Stimulated activated CD8-positive, alpha-beta memory T cell treated with anti-CD3 and anti-CD28 coated beads, Interleukin-15, amount 100 ng/mL, for 48 hours (primary cell): ENCODE measurements around the gene NXPH1.
A peak's percentile ranks its signal among the peaks of the same experiment; 100 is the strongest.

Experiments used
- DNase-seq, 2 donors: peaks; one replicate each; pipeline ENCODE4 v3.0.0-alpha.2; 2020; ENCODE audit warnings: low read depth in 2 of 2

NXPH1 gene

GRCh38 chr7:8436965-8437364 lies 3.6 kb downstream of the NXPH1 start:
- DNase-seq, result peak; percentile 23 to 39

- DNase-seq, result no peak
Observed at GRCh38 chr7:8437606-8438005, 4.2 kb downstream of the NXPH1 start.

DNA sequence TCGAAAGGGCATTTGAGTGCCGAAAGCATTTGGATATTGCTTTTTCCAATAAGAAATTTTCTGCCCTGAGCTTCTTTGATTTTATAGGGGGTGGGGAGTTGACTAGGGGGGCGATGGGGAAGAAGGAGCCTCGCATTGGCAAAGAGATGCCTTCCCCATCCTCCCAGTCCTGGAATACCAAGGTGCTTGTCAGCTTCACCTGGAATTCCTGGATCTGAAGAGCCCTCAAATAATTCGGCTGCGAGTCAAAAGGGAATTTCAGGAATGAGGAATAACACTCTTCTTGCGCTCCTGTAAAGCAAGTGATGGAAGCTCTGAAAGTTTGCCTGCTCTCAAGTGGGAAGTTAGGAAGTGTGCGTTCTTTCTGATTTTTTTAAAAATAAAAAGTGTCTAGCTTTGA lies 7.3 kb downstream of the NXPH1 start:
- DNase-seq, result no peak

DNA sequence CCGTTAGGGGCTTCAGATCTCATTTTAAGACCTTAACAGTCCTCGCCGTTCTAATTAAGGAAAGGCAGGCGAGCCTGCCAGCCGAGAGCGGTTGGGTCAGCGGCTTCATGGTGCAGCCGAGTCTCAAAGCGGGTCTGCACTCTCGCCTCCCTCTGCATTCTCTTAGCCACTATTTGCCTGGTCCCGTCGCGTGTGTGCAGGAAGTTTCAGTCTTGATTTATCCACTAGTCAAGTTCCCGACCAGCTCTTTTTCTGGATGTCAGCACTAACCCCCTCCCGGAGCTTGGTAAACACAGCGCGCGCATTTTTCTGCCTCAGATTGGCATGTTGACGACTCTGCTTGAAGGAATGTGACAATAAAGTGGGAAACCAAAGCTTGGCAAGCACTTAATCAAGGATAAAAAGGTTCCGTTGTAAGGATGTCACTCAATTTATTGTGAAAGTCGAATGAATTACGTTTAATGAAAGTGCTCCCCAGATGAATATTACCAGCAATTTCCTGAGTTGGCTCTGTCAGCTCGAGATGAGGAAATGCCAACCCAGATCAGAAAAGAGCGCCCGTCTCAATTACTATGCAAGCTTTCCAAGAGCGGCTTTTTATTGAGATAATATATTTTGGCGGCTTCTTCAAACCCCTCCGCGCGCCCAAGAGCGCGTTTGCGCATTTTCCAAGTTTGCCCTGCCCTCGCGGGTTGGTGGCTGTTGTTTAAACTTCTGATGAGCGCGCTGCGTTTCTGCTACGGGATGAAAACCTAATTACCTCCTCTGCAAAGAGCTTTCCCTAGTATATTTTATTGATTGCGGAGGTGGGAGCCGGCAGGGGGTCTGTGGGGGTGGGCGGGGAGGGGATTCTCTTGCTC lies 7.9 kb downstream of the NXPH1 start:
- DNase-seq, result no peak

GRCh38 chr7:8442051-8442813 lies 8.8 kb downstream of the NXPH1 start:
- no peak for DNase-seq

- peak; percentile 28 to 38 for DNase-seq
Observed at GRCh38 chr7:8442814-8443304, 9.4 kb downstream of the NXPH1 start.

- DNase-seq, result no peak
Observed at GRCh38 chr7:8443576-8444467, 10.4 kb downstream of the NXPH1 start.

- no peak for DNase-seq
Observed at GRCh38 chr7:8444468-8444769, 11.0 kb downstream of the NXPH1 start.

DNA sequence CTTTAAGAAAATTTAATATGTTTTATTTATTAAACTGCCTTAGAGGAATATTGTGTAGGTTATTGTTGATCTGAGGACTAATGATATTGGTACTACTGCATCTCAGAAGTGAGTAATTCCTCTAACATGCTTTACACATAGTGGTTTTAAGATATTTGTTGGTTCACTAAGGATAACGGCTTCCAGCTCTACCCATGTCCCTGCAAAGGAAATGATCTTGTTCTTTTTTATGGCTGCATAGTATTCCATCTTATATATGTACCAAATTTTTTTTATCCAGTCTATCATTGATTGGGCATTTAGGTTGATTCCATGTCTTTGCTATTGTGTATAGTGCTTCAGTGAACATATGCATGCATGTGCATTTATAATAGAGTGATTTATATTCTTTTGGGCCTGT lies 20.1 kb downstream of the NXPH1 start:
- DNase-seq, result no peak

DNA sequence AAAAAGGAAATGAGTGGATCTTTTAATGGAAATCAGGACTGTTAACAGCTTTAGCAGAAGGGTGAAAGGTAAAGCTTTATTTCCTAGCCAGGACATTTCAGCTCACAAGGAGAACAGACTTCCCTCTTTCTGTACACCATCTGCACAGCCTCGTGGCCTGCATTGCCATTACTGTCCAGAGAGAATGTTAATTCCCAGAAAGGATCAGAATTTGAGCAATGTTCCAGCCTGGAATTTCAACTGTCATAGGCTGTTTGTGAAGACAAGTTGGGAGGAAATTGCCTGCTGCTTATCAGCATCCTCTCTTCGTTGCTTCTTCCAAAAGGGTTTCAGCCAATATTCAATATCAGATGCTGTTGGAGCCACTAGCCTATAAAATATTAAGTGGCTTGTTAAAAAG lies 22.0 kb downstream of the NXPH1 start:
- no peak for DNase-seq

- DNase-seq, result no peak
Observed at GRCh38 chr7:8462309-8462708, 28.9 kb downstream of the NXPH1 start.

DNA sequence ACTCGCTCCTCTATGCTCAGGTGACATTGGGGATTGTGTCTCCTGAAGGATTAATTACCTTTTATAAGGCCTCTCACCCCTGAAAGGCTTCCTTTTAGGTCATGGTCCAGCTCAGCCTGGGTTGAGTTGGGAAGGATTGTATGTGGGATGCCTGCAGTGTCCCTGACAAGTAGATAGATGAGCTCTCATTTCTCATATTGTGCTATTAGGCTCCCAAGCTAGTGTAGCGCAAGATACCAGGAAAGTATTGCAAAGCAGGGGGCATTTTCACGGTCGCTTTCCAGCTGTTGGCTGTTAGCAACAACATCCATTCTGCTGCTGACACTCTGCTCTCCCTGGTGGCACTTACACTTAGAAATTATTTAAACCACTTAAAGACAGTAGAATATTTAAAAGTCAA lies 31.9 kb downstream of the NXPH1 start:
- DNase-seq, result no peak

DNA sequence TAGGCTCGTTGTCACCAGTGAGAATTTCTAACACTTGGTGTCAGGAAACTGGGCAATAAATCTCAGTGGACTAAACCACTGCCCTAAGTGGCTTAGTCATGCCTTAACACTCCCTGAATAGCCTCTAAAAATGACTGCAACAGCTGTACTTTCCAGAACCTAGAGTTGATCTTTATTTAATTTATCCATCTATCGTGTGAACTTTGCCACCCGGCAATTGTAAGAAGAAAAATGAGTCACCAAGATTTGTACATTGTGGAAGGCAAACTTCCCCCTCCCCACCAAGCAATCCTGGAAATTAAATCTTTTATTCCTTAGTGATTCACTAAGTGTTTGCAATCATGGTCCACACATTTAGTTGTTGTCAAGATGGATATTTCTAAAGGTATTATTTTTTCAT lies 47.1 kb downstream of the NXPH1 start:
- DNase-seq, result no peak

GRCh38 chr7:8481096-8481495 lies 47.7 kb downstream of the NXPH1 start:
- DNase-seq, result no peak

DNA sequence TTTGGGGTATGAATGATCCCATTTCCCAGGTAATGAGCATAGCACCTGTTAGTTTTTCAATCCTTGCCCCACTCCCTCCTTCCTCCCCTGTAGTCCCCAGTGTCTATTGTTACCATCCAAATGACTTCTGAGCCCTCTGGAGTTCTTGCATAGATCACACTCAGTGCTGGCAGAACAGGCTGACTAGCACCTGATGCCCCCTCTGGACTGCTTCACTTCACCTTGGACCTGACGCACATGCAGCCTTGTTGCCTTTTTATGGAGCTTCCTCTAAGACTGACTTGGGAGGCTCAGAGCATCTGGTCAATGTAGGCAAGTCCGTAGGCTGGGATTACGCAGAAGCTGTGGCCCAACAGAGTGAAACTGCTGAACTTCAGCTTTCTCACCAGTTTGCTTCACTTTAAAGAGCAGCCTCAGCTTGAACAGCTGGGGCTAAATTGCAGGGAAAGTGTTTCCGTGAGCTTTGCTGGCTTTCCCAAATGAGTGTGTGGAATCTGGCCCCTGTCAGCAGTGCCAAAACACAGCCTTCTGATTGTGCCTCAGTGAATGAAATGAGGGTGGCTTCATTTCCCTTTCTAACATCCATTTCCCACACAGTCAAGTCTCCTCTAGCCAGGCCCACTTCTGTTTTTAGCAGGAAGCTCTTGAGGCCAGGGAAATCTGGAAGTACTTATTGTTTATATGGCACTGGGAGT lies 48.5 kb downstream of the NXPH1 start:
- no peak for DNase-seq

- DNase-seq, result no peak
Observed at GRCh38 chr7:8490391-8491045, 57.1 kb downstream of the NXPH1 start.

DNA sequence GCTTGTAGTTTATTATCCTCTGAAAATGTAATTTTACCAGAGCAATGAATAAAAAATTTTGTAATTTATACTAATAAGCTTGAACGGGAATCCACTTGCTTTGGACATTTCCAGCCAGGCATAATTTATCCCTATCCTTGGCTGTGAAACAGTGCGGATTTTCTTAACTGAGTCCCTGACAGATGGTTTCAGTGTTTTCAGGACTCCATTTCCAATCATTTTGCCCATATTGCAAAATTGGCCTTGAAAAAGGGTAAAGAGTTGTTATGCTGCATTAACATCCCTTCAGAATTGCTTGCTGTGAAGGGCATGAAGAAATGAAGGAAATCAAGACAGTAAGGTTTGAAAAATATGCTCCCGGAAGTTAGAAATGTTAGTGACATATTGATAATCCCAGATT lies 57.7 kb downstream of the NXPH1 start:
- DNase-seq, result no peak

- DNase-seq, result no peak
Observed at GRCh38 chr7:8491544-8492489, 58.4 kb downstream of the NXPH1 start.

DNA sequence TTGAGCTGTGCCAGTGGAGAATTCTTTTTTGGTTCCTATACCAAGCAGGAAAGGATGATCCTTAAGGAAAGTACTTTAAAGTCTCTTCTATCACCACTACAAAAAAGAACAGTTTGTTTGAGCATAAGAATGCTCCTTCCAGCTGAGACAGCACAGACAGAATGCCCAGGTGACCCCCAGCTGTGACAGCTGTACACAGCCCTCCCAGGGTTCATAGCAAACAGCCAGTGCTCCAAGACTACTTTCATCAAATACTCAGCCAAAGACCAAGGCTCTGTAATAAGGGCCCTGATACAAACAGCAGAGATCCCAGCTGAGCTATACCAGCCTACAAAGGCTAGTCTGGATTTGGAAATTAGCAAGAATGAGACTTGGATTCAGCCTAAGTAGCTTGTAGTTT lies 65.7 kb downstream of the NXPH1 start:
- DNase-seq, result no peak

GRCh38 chr7:8500286-8500685 lies 66.9 kb downstream of the NXPH1 start:
- no peak for DNase-seq
